ENCODE data around the gene ANAPC7. TPM values are rescaled to one million over a fixed set of nuclear protein-coding genes. Genes with fewer than 3 reads are reported as not detected.
"Not testable (repeated sequence)": the region's sequence is repeated elsewhere in the genome, so short reads cannot be mapped to it uniquely, and the experiment has no call there.

ANAPC7 gene
- polyA plus RNA-seq, 1 donor, result 57.0 TPM

DNA sequence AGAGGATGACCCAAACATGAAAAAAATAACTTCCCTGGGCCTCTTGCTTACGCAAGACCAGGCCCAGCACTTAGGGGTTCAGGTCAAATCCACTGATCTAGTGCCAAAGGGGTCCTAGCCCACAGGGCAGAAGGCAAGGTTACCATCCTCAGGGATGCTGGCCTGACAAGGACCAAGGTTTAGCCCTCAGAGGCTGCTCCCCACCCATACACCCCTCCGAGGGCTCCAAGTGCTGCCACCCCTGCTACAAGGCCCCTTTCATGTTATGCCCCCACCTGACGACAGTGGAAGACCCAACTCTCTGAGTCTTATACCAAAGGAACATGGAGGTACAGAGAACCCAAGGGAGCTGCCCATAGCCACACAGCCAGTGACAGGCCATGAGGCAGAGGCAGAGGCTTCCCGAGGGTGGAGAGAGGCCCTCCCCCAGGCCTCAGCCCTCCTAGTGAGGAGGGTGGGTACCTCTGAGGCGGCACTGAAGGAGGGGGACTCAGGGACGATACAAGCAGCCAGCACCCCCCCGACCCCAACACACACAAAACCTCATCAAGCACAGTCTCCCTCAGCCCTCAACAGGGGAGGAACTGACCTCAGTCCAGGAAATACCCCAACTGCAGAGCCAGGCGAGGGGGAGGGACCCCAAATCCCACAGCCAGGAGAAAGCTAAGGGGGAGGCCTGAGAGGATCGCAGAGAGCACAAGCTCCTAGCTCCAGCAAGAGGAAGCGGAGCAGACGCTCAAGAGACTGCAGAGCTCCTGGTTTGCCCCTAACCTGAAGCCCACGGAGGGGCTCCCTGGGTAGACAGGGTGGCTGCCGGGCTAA lies 37.0 kb downstream of the ANAPC7 start:
- H3K4me1 ChIP-seq (ENCODE audit: control insufficient read depth, insufficient read depth, low read length), result no peaks in the 10 kb centered on the region
- no peaks in the 10 kb centered on the region for H3K27me3 ChIP-seq (ENCODE audit: control insufficient read depth, insufficient read depth, low read length)
- peak overlapping the region; percentile 78 for H3K27ac ChIP-seq (ENCODE audit: low read length)
- H3K9me3 ChIP-seq (ENCODE audit: control insufficient read depth, low read depth, low read length), result no peaks in the 10 kb centered on the region
- H3K36me3 ChIP-seq (ENCODE audit: control insufficient read depth, insufficient read depth, low read length), result peaks cover 12% of the 10 kb centered on the region
- no peak overlapping the region for H3K4me3 ChIP-seq (ENCODE audit: low read length)
- WGBS (ENCODE audit: insufficient coverage, low lambda C conversion rate), result no CpG with 5 or more reads among the region's 13 CpGs
- peak; percentile 13 to 32 for DNase-seq

GRCh38 chr12:110365489-110366320 lies 37.8 kb downstream of the ANAPC7 start:
- DNase-seq, result no peak
- no peak overlapping the region for H3K4me3 ChIP-seq (ENCODE audit: low read length)
- no peaks in the 10 kb centered on the region for H3K9me3 ChIP-seq (ENCODE audit: control insufficient read depth, low read depth, low read length)
- H3K27me3 ChIP-seq (ENCODE audit: control insufficient read depth, insufficient read depth, low read length), result no peaks in the 10 kb centered on the region
- peak overlapping the region; percentile 78 for H3K27ac ChIP-seq (ENCODE audit: low read length)
- peaks cover 6% of the 10 kb centered on the region for H3K36me3 ChIP-seq (ENCODE audit: control insufficient read depth, insufficient read depth, low read length)
- H3K4me1 ChIP-seq (ENCODE audit: control insufficient read depth, insufficient read depth, low read length), result no peaks in the 10 kb centered on the region
- WGBS (ENCODE audit: insufficient coverage, low lambda C conversion rate), result no CpG with 5 or more reads among the region's 7 CpGs

DNA sequence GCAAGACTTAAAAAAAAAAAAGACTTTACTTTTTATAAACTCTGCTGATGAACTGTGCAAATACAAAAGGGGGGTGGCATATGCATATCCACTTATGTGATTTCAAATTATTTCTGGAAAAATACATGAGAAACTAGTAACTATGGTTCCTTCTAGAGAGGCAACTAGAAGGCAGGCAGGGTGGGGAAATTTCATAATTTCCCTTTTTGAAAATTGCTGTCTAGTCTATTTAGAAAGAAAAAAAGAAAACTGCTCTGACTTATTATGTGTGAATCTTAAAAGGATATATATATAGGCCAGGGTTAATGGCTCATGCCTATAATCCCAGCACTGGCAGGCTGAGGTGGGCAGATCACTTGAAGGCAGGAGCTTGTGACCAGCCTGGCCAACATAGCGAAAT lies 42.3 kb downstream of the ANAPC7 start:
- Histone ChIP-seq H3K27ac (ENCODE audit: low read length) (no peak overlapping the region), H3K36me3 (ENCODE audit: control insufficient read depth, insufficient read depth, low read length) (no peaks in the 10 kb centered on the region), H3K4me1 (ENCODE audit: control insufficient read depth, insufficient read depth, low read length) (no peaks in the 10 kb centered on the region), H3K27me3 (ENCODE audit: control insufficient read depth, insufficient read depth, low read length) (no peaks in the 10 kb centered on the region), H3K4me3 (ENCODE audit: low read length) (no peak overlapping the region), H3K9me3 (ENCODE audit: control insufficient read depth, low read depth, low read length) (no peaks in the 10 kb centered on the region)
- DNase-seq, result no peak
- WGBS (ENCODE audit: insufficient coverage, low lambda C conversion rate), result no CpG with 5 or more reads among the region's 1 CpG

DNA sequence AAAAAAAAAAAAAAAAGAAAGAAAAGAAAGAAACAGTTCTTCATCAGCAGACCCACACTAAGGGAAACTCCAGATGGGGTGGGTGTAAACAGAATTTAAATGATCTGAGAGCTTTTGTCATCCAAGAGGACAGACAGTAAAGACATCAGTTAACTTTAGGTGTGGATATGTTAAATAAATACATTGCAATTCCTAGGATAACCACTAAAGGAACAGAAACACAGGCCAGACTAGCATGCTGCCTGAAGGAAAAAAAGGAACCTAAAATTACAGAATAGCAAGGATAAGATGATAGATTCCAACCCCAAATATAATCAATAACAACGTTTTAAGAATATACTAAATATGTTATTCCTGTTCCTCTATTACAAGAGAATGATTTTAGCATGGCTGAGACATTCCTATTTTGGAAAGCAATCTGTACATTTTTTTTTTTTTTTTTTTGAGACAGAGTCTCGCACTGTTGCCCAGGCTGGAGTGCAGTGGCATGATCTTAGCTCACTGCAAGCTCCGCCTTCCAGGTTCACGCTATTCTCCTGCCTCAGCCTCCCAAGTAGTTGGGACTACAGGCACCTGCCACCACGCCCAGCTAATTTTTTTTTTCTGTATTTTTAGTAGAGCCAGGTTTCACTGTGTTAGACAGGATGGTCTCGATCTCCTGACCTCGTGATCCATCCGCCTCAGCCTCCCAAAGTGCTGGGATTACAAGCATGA lies 45.0 kb downstream of the ANAPC7 start:
- not testable (repeated sequence) for H3K27ac ChIP-seq (ENCODE audit: low read length); H3K27me3 ChIP-seq (ENCODE audit: control insufficient read depth, insufficient read depth, low read length); H3K9me3 ChIP-seq (ENCODE audit: control insufficient read depth, low read depth, low read length); H3K4me3 ChIP-seq (ENCODE audit: low read length); H3K4me1 ChIP-seq (ENCODE audit: control insufficient read depth, insufficient read depth, low read length); DNase-seq; H3K36me3 ChIP-seq (ENCODE audit: control insufficient read depth, insufficient read depth, low read length)
- WGBS (ENCODE audit: insufficient coverage, low lambda C conversion rate), result 20% methylated on average over 1 of the region's 8 CpGs

GRCh38 chr12:110355073-110355472 lies 48.4 kb downstream of the ANAPC7 start:
- Histone ChIP-seq H3K27ac (ENCODE audit: low read length) (no peak overlapping the region), H3K4me3 (ENCODE audit: low read length) (no peak overlapping the region), H3K27me3 (ENCODE audit: control insufficient read depth, insufficient read depth, low read length) (no peaks in the 10 kb centered on the region), H3K4me1 (ENCODE audit: control insufficient read depth, insufficient read depth, low read length) (no peaks in the 10 kb centered on the region), H3K9me3 (ENCODE audit: control insufficient read depth, low read depth, low read length) (no peaks in the 10 kb centered on the region), H3K36me3 (ENCODE audit: control insufficient read depth, insufficient read depth, low read length) (peaks cover 10% of the 10 kb centered on the region)
- DNase-seq, result no peak
- 20% methylated on average over 1 of the region's 3 CpGs for WGBS (ENCODE audit: insufficient coverage, low lambda C conversion rate)

DNA sequence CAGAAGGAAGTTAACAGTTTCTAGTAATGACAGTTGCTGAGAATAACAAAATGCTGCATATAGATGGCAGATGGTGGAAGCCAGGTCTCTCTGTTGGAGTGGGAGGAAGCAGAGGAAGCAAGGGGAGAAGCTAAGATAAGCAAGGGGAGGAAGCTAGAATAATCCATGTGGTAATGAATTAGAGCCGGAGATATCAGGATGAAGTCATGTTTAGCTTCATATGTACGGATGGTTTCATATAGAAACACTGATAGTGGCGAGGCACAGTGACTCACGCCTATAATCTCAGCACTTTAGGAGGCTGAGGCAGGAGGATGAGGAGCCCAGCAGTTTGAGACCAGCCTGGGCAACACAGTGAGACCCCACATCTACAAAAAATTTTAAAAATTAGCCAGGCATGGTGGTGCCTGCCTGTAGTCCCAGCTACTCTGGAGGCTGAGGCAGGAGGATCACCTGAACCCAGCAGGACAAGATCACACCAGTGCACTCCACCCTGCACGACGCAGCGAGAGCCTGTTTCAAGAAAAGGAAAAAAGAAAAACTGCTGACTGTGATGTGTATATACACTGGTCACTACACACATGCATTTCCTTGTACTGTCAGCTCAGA lies 49.2 kb downstream of the ANAPC7 start:
- DNase-seq, result no peak
- H3K27ac ChIP-seq (ENCODE audit: low read length), result no peak overlapping the region
- H3K4me3 ChIP-seq (ENCODE audit: low read length), result no peak overlapping the region
- H3K36me3 ChIP-seq (ENCODE audit: control insufficient read depth, insufficient read depth, low read length), result peaks cover 18% of the 10 kb centered on the region
- WGBS (ENCODE audit: insufficient coverage, low lambda C conversion rate), result no CpG with 5 or more reads among the region's 7 CpGs
- no peaks in the 10 kb centered on the region for H3K27me3 ChIP-seq (ENCODE audit: control insufficient read depth, insufficient read depth, low read length)
- H3K4me1 ChIP-seq (ENCODE audit: control insufficient read depth, insufficient read depth, low read length), result no peaks in the 10 kb centered on the region
- no peaks in the 10 kb centered on the region for H3K9me3 ChIP-seq (ENCODE audit: control insufficient read depth, low read depth, low read length)

- Histone ChIP-seq H3K36me3 (ENCODE audit: control insufficient read depth, insufficient read depth, low read length) (peaks cover 26% of the 10 kb centered on the region), H3K27me3 (ENCODE audit: control insufficient read depth, insufficient read depth, low read length) (no peaks in the 10 kb centered on the region), H3K4me1 (ENCODE audit: control insufficient read depth, insufficient read depth, low read length) (no peaks in the 10 kb centered on the region), H3K27ac (ENCODE audit: low read length) (no peak overlapping the region), H3K9me3 (ENCODE audit: control insufficient read depth, low read depth, low read length) (no peaks in the 10 kb centered on the region), H3K4me3 (ENCODE audit: low read length) (no peak overlapping the region)
- no peak for DNase-seq
- 100% methylated on average over 2 of the region's 13 CpGs for whole genome bisulfite sequencing (ENCODE audit: insufficient coverage, low lambda C conversion rate)
Measured at GRCh38 chr12:110353211-110353965, 50.1 kb downstream of the ANAPC7 start.

GRCh38 chr12:110352401-110352800 lies 51.1 kb downstream of the ANAPC7 start:
- Histone ChIP-seq H3K4me1 (ENCODE audit: control insufficient read depth, insufficient read depth, low read length) (no peaks in the 10 kb centered on the region), H3K4me3 (ENCODE audit: low read length) (no peak overlapping the region), H3K36me3 (ENCODE audit: control insufficient read depth, insufficient read depth, low read length) (peaks cover 36% of the 10 kb centered on the region), H3K27ac (ENCODE audit: low read length) (no peak overlapping the region), H3K9me3 (ENCODE audit: control insufficient read depth, low read depth, low read length) (no peaks in the 10 kb centered on the region), H3K27me3 (ENCODE audit: control insufficient read depth, insufficient read depth, low read length) (no peaks in the 10 kb centered on the region)
- no peak for DNase-seq
- 95% methylated on average over 3 of the region's 3 CpGs for WGBS (ENCODE audit: insufficient coverage, low lambda C conversion rate)

GRCh38 chr12:110351119-110351518 lies 52.4 kb downstream of the ANAPC7 start:
- DNase-seq, result no peak
- peaks cover 46% of the 10 kb centered on the region for H3K36me3 ChIP-seq (ENCODE audit: control insufficient read depth, insufficient read depth, low read length)
- WGBS (ENCODE audit: insufficient coverage, low lambda C conversion rate), result no CpG with 5 or more reads among the region's 8 CpGs
- H3K27ac ChIP-seq (ENCODE audit: low read length), result no peak overlapping the region
- no peaks in the 10 kb centered on the region for H3K4me1 ChIP-seq (ENCODE audit: control insufficient read depth, insufficient read depth, low read length)
- H3K27me3 ChIP-seq (ENCODE audit: control insufficient read depth, insufficient read depth, low read length), result no peaks in the 10 kb centered on the region
- no peak overlapping the region for H3K4me3 ChIP-seq (ENCODE audit: low read length)
- no peaks in the 10 kb centered on the region for H3K9me3 ChIP-seq (ENCODE audit: control insufficient read depth, low read depth, low read length)

All from large intestine (tissue), 3 donors.